Raji (cell line): ENCODE results near the gene MMRN2.

ENCODE experiments used
- POLR2A ChIP-seq: IDR thresholded peaks from 2 replicates; pipeline ENCODE4 v1.6.1; 2011; ENCODE audit warnings: low read depth, low read length, control low read depth; ENCODE audit not compliant: insufficient read depth

MMRN2 gene, protein sequence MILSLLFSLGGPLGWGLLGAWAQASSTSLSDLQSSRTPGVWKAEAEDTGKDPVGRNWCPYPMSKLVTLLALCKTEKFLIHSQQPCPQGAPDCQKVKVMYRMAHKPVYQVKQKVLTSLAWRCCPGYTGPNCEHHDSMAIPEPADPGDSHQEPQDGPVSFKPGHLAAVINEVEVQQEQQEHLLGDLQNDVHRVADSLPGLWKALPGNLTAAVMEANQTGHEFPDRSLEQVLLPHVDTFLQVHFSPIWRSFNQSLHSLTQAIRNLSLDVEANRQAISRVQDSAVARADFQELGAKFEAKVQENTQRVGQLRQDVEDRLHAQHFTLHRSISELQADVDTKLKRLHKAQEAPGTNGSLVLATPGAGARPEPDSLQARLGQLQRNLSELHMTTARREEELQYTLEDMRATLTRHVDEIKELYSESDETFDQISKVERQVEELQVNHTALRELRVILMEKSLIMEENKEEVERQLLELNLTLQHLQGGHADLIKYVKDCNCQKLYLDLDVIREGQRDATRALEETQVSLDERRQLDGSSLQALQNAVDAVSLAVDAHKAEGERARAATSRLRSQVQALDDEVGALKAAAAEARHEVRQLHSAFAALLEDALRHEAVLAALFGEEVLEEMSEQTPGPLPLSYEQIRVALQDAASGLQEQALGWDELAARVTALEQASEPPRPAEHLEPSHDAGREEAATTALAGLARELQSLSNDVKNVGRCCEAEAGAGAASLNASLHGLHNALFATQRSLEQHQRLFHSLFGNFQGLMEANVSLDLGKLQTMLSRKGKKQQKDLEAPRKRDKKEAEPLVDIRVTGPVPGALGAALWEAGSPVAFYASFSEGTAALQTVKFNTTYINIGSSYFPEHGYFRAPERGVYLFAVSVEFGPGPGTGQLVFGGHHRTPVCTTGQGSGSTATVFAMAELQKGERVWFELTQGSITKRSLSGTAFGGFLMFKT

GRCh38 chr10:86957471-86958115, at the start of gene MMRN2:
TSS of gene MMRN2 (minus strand) at chr10:86957615. CDS start at chr10:86957541, 74 bp downstream.
- TF ChIP-seq POLR2A, result no peak

- TF ChIP-seq POLR2A, result no peak
Measured at GRCh38 chr10:87000491-87000890, 43.1 kb upstream of the MMRN2 start.

- no peak for TF ChIP-seq POLR2A
Measured at GRCh38 chr10:86992929-86993328, 35.5 kb upstream of the MMRN2 start.

DNA sequence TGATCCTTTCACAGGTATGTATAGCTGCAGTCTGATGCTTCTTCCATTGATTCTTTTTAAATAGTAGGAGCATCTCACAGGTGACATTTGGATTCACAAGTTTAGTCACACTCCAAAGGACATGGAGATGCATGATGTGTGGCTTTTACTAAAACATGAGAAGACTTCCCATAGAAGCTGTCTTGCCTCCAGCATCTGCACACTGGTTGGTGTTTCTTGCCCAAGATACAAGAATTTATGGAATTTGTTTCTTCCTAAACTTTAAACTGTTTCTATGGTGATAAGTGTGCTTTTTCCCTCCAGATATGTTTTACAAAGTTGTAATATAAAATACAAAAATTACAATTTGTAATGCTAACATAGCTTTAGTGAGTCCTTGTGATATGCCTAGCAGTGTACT, 35.0 kb upstream of the MMRN2 start:
- TF ChIP-seq POLR2A, result no peak

GRCh38 chr10:86988520-86988919, 31.1 kb upstream of the MMRN2 start:
- no peak for TF ChIP-seq POLR2A

DNA sequence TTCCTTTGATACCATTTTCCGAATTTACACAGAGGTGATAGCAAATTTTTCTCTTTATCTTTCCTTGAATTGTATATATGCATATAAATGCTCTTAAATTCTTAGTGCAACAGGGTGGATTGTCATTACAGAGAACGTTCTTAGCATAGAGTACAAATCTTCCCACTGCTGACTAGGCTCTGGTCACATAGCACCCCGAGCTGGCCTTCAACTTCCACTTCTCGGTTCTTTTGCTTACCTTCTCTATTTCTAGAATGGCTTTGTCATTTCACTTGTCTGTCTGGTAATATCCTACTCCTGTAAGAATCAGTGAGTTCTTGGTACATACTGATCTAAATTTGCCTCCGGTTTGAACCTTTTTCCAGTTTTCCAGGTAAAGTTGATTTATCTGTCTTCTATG, 24.3 kb upstream of the MMRN2 start:
- TF ChIP-seq POLR2A, result no peak

GRCh38 chr10:86979977-86980448, 22.6 kb upstream of the MMRN2 start:
- no peak for TF ChIP-seq POLR2A

GRCh38 chr10:86979296-86979818, 21.9 kb upstream of the MMRN2 start:
- no peak for TF ChIP-seq POLR2A

DNA sequence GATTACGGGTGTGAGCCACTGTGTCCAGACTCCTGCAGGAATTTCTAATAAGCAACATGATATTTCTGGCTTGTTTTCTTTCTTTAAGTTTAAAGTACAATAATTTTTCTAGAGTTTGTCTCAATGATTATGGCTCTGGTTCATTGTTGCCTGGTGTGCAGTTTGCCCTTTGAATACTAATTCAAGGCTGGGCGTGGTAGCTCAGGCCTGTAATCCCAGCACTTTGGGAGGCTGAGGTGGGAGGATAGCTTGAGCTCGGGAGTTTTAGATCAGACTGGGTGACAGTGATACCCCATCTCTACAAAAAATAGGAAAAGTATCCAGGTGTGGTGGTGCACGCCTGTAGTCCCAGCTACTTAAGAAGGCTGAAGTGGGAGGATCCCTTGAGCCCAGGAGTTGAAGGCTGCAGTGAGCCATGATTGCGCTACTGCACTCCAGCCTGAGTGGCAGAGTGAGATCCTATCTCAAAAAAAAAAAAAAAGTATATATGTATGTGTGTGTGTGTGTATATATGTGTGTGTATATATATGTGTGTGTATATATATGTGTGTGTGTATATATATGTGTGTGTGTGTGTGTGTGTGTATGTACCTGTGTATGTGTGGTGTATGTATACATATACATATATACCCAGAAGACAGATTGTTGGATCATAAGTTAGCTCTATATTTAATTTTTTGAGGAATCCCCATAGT, 19.1 kb upstream of the MMRN2 start:
- no peak for TF ChIP-seq POLR2A

- no peak for TF ChIP-seq POLR2A
Measured at GRCh38 chr10:86974484-86974883, 17.1 kb upstream of the MMRN2 start.

DNA sequence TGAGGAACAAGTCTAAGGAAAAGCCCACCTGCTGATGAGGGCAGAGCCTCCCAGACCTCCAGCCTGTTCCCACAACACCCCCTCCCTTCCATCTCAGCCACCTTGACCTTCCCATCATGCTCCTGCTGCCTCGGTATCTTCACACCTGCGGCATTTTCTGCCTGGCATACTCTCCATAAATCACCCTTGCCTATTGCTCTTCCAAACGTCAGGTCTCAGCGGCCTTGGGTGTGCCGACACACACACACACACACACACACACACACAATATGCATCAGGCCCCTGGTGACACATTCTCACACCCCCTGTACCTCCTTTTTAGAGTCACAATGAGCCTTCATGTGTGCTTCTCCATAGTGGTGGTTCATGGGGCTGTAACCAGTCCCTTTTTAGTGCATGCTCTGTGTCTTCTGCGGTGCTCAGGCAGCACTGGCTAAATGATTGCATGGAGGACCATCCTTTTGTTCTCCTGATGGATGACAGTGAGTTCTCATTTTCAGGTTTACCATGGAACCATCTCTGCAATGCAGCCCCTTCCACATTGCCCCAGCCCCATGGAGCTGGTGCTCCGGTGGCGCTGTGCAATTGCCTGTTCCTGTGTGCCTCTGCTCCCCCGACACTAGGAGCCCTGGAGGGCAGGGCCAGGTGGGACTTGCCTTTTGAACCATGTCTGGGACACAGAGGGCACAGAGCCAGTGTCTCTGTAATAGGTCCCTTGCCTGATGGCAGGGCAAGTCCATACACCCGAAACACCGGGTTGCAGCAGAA, 15.4 kb upstream of the MMRN2 start:
- TF ChIP-seq POLR2A, result no peak

GRCh38 chr10:86971232-86971991, 14.0 kb upstream of the MMRN2 start:
- TF ChIP-seq POLR2A, result no peak

DNA sequence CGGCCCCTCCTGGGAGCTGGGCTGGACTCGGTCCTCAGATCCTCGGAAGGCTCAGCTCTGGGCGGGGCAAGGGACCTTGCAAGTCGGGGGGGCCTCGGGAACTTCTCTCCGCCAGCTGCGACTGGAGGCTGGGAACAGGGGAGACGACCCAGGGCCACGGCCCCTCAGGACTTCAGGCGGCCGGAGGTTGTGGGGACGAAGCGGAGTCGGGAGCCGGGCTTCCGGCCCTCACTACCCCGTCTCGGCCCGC, 13.5 kb upstream of the MMRN2 start:
- no peak for TF ChIP-seq POLR2A

- TF ChIP-seq POLR2A, result no peak
Measured at GRCh38 chr10:86970162-86970981, 13.0 kb upstream of the MMRN2 start.
